Heart left ventricle (tissue), 13 donors: ENCODE results near the gene KRTAP27-1.

ENCODE experiments used
- POLR2A ChIP-seq, 2 donors: fragments of 450-650 bp; IDR thresholded peaks; one replicate each; pipeline ENCODE4 v1.6.1; 2017; ENCODE audit warnings: antibody characterized with exemption in 2 of 2, mild to moderate bottlenecking in 2 of 2, moderate library complexity in 2 of 2
- TF ChIP-seq, protein P1 (sequence below), 12 donors: fragments of 200-600 bp; sonication (generic) in 4 of 12; IDR thresholded peaks; one replicate each; pipeline versions ENCODE4 v1.5.0 to v1.8.0; 2018 to 2022; ENCODE audit warnings: antibody characterized with exemption in 12 of 12, mild to moderate bottlenecking in 5 of 12
- donor health status: ischemic (EF 13 %, LVEDD 7.1; RV severe dilation, severe dysfunction).
- donor health status: DM: no; HTN: yes; CAD: no.
- donor health status: DM: no; HTN: no; CAD: no.
- donor health status: ischemic (EF 25% LVEDD 6.9; RV normal size, moderate dysfunction).
- donor health status: ischemic (EF 25% LVEDD 5.7; RV mildly dilated, moderate dysfunction).
- donor health status: ischemic (EF 35%, LVEDD 5.7; RV mildly dilated, moderate dysfunction).
- donor health status: nonischemic (EF 11% LVEDD 7.7; RV severe dilation, severe dysfunction).
- donor health status: DM: yes; HTN: yes; CAD: no.
- donor health status: PGD.
- donor health status: ischemic (EF 29% LVEDD 5.4; RV normal size, mild dysfunction).
- donor health status: nonischemic (EF 23%, LVEDD 6.1; RV moderate dilation, normal function).

DNA sequence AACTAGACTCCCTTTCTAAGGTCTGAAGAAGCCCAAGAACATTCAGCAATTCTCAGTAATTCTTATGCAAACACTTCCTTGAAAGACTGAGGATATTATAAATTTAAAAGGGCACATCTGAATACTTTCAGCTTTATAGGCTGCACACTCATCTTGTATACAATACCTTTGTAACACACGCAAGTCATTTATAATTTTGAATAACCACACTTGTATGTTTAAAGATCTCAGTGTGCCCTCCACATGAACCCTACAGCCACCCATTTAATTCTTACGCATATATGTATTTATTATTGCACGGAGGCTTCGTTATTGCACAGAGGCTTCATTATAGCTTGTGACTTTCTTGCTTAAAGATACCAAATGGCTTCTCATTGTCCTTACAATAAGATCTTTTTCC, 1.2 kb upstream of the KRTAP27-1 start:
- TF ChIP-seq, protein P1, sequence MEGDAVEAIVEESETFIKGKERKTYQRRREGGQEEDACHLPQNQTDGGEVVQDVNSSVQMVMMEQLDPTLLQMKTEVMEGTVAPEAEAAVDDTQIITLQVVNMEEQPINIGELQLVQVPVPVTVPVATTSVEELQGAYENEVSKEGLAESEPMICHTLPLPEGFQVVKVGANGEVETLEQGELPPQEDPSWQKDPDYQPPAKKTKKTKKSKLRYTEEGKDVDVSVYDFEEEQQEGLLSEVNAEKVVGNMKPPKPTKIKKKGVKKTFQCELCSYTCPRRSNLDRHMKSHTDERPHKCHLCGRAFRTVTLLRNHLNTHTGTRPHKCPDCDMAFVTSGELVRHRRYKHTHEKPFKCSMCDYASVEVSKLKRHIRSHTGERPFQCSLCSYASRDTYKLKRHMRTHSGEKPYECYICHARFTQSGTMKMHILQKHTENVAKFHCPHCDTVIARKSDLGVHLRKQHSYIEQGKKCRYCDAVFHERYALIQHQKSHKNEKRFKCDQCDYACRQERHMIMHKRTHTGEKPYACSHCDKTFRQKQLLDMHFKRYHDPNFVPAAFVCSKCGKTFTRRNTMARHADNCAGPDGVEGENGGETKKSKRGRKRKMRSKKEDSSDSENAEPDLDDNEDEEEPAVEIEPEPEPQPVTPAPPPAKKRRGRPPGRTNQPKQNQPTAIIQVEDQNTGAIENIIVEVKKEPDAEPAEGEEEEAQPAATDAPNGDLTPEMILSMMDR (IDR thresholded peaks at IDR 0.05): no peak
- no peak for TF ChIP-seq POLR2A (IDR thresholded peaks at IDR 0.05)
